Left ventricle myocardium inferior (tissue), 1 donor: ENCODE results near the gene ZNF514. TPM values are rescaled to one million over a fixed set of nuclear protein-coding genes. Genes with fewer than 3 reads are reported as not detected.
"Not testable (repeated sequence)": the region's sequence is repeated elsewhere in the genome, so short reads cannot be mapped to it uniquely, and the experiment has no call there.

Experiments used
- DNase-seq: peaks from one replicate; pipeline ENCODE4 v3.0.0-alpha.2; 2020
- H3K27ac ChIP-seq: fragments of 200-600 bp; replicated peaks from 2 replicates; pipeline ENCODE4 v1.8.0; 2021
- H3K27me3 ChIP-seq: fragments of 200-600 bp; 2 replicates; pipeline ENCODE4 v1.8.0; 2021; ENCODE audit warnings: low read depth
- H3K36me3 ChIP-seq: fragments of 200-600 bp; 2 replicates; pipeline ENCODE4 v1.8.0; 2021
- H3K4me1 ChIP-seq: fragments of 200-600 bp; 2 replicates; pipeline ENCODE4 v1.8.0; 2021
- H3K4me3 ChIP-seq: fragments of 200-600 bp; 2 replicates; pipeline ENCODE4 v1.8.0; 2021; ENCODE audit warnings: mild to moderate bottlenecking, moderate library complexity
- H3K9me3 ChIP-seq: fragments of 200-600 bp; replicated peaks from 2 replicates; pipeline ENCODE4 v1.8.0; 2021
- intact Hi-C: fragments of 100-400 bp; cut with micrococcal nuclease; formaldehyde crosslinking; loops from one replicate; pipeline ENCODE4 v1.11.0; 2022
- total RNA-seq: library from RNA; stranded (reverse); fragmentation: NEBNext Ultra II Directional; extraction: Animal tissue kit (Norgen Biotek cat#: 25700); gene quantifications from one replicate; pipeline ENCODE4 v1.2.1, GENCODE V29; 2021
- TF ChIP-seq, protein P1 (sequence below): fragments of 200-600 bp; IDR thresholded peaks from 2 replicates; pipeline ENCODE4 v1.8.0; 2021; ENCODE audit warnings: antibody characterized with exemption, mild to moderate bottlenecking, borderline replicate concordance
- donor health status: DM: no; HTN: yes; CAD: no; lungs with severe emphysema.

Gene ZNF514
- total RNA-seq, 1 donor from 2014 or later = 15.1 TPM

DNA sequence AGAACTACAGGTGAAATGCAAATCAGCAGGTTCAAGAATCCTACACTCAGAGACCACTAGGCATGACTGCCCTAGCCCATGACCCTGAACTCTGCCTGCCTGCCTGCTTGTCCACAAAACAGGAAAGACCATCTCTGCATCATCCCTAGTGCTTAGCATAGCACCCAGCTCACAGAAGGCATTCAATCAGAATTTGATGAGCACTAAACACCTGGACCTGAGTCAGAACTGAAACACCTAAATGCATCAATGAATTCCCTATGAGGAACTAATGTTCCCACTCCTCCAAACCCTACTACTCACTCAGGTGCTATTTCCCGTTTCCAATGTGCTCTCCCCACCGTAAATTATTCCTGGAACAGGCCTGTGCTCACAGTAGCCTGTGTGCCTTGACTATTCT is 59.7 kb downstream of the ZNF514 start:
- Histone ChIP-seq H3K36me3 (peaks cover 77% of the 10 kb centered on the region), H3K9me3 (peaks cover 13% of the 10 kb centered on the region), H3K4me3 (no peak overlapping the region), H3K4me1 (no peaks in the 10 kb centered on the region), H3K27me3 (no peaks in the 10 kb centered on the region), H3K27ac (no peak overlapping the region)
- TF ChIP-seq, protein P1, sequence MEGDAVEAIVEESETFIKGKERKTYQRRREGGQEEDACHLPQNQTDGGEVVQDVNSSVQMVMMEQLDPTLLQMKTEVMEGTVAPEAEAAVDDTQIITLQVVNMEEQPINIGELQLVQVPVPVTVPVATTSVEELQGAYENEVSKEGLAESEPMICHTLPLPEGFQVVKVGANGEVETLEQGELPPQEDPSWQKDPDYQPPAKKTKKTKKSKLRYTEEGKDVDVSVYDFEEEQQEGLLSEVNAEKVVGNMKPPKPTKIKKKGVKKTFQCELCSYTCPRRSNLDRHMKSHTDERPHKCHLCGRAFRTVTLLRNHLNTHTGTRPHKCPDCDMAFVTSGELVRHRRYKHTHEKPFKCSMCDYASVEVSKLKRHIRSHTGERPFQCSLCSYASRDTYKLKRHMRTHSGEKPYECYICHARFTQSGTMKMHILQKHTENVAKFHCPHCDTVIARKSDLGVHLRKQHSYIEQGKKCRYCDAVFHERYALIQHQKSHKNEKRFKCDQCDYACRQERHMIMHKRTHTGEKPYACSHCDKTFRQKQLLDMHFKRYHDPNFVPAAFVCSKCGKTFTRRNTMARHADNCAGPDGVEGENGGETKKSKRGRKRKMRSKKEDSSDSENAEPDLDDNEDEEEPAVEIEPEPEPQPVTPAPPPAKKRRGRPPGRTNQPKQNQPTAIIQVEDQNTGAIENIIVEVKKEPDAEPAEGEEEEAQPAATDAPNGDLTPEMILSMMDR = no peak
- no peak for DNase-seq
- intact Hi-C loops = no loop called here

DNA sequence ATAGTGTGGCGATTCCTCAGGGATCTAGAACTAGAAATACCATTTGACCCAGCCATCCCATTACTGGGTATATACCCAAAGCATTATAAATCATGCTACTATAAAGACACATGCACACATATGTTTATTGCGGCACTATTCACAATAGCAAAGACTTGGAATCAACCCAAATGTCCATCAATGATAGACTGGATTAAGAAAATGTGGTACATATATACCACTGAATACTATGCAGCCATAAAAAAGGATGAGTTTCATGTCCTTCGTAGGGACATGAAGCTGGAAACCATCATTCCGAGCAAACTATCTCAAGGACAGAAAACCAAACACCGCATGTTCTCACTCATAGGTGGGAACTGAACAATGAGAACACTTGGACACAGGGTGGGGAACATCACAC is 61.4 kb downstream of the ZNF514 start:
- Histone ChIP-seq H3K36me3 (peaks cover 77% of the 10 kb centered on the region), H3K9me3 (peaks cover 13% of the 10 kb centered on the region)
- DNase-seq, intact Hi-C loops, H3K4me1 ChIP-seq, H3K27me3 ChIP-seq, H3K4me3 ChIP-seq, H3K27ac ChIP-seq: not testable (repeated sequence)

Other genes starting within 250 kb of the ZNF514 start
- 4.4 TPM for gene MAL, start 134.1 kb downstream of the ZNF514 start, total RNA-seq
- gene MRPS5, start 38.0 kb downstream of the ZNF514 start, total RNA-seq = 81.2 TPM
- gene ZNF2, start 6.0 kb upstream of the ZNF514 start, total RNA-seq = 3.4 TPM
- 4.0 TPM for gene ZNF892, start 47.7 kb upstream of the ZNF514 start, total RNA-seq
- gene PROM2, start 114.6 kb upstream of the ZNF514 start, total RNA-seq = 1.4 TPM
- 4.6 TPM for gene KCNIP3, start 137.5 kb upstream of the ZNF514 start, total RNA-seq
- 32.4 TPM for gene FAHD2A, start 242.9 kb upstream of the ZNF514 start, total RNA-seq